DMS153 treated with DMSO at 0.1 percent for 48 hours (cell line): ENCODE data around the gene IFNL1.
"Not testable (repeated sequence)": the region's sequence is repeated elsewhere in the genome, so short reads cannot be mapped to it uniquely, and the experiment has no call there.

Experiments used
- DNase-seq: peaks from one replicate; lab custom pipeline; 2025; ENCODE audit not compliant: unreplicated experiment; lab: John Stamatoyannopoulos, UW

Gene IFNL1

GRCh38 chr19:39307822-39308530, 11.8 kb downstream of the IFNL1 start:
- no peak for DNase-seq

GRCh38 chr19:39308531-39309304, 12.5 kb downstream of the IFNL1 start:
- no peak for DNase-seq

- not testable (repeated sequence) for DNase-seq
Measured at GRCh38 chr19:39309305-39309670, 13.1 kb downstream of the IFNL1 start.

- no peak for DNase-seq
Measured at GRCh38 chr19:39310558-39311311, 14.5 kb downstream of the IFNL1 start.

- DNase-seq, result no peak
Measured at GRCh38 chr19:39314016-39314728, 18.0 kb downstream of the IFNL1 start.

GRCh38 chr19:39315933-39316332, 19.7 kb downstream of the IFNL1 start:
- no peak for DNase-seq

GRCh38 chr19:39316627-39317321, 20.6 kb downstream of the IFNL1 start:
- DNase-seq, result no peak

- DNase-seq, result no peak
Measured at GRCh38 chr19:39317476-39317875, 21.3 kb downstream of the IFNL1 start.

- no peak for DNase-seq
Measured at GRCh38 chr19:39318071-39318470, 21.9 kb downstream of the IFNL1 start.

GRCh38 chr19:39318690-39319089, 22.5 kb downstream of the IFNL1 start:
- no peak for DNase-seq

GRCh38 chr19:39319098-39319891, 23.1 kb downstream of the IFNL1 start:
- DNase-seq, result no peak

GRCh38 chr19:39319892-39320248, 23.7 kb downstream of the IFNL1 start:
- DNase-seq, result no peak

GRCh38 chr19:39321117-39321831, 25.1 kb downstream of the IFNL1 start:
- no peak for DNase-seq

- DNase-seq, result no peak
Measured at GRCh38 chr19:39321832-39322176, 25.6 kb downstream of the IFNL1 start.

- DNase-seq, result no peak
Measured at GRCh38 chr19:39324242-39324842, 28.1 kb downstream of the IFNL1 start.

GRCh38 chr19:39325778-39326665, 29.8 kb downstream of the IFNL1 start:
- no peak for DNase-seq

GRCh38 chr19:39327363-39328045, 31.3 kb downstream of the IFNL1 start:
- no peak for DNase-seq
